HEK293T (cell line): ENCODE data around the gene DMD.

Experiments
- ARNT ChIP-seq: fragments of 450-650 bp; IDR thresholded peaks from 2 replicates; pipeline ENCODE4 v1.6.1; 2017; ENCODE audit warnings: mild to moderate bottlenecking
- BHLHE40 ChIP-seq: fragments of 450-650 bp; IDR thresholded peaks from 2 replicates; pipeline ENCODE4 v1.6.1; 2016; ENCODE audit warnings: mild to moderate bottlenecking, moderate library complexity, borderline replicate concordance
- FOXA1 ChIP-seq: fragments of 450-650 bp; IDR thresholded peaks from 2 replicates; pipeline ENCODE4 v1.6.1; 2016; ENCODE audit warnings: mild to moderate bottlenecking
- FOXM1 ChIP-seq: fragments of 450-650 bp; IDR thresholded peaks from 2 replicates; pipeline ENCODE4 v1.6.1; 2017; ENCODE audit warnings: mild to moderate bottlenecking, borderline replicate concordance
- SP1 ChIP-seq: fragments of 450-650 bp; IDR thresholded peaks from 2 replicates; pipeline ENCODE4 v1.6.1; 2017
- SUZ12 ChIP-seq: fragments of 450-650 bp; IDR thresholded peaks from 2 replicates; pipeline ENCODE4 v1.6.1; 2016; ENCODE audit warnings: mild to moderate bottlenecking
- TF ChIP-seq, protein P1 (sequence below): fragments of 450-650 bp; IDR thresholded peaks from 2 replicates; pipeline ENCODE4 v1.6.1; 2016

- TF ChIP-seq SUZ12 = no peak
- TF ChIP-seq ARNT = no peak
- no peak for TF ChIP-seq FOXA1
- no peak for TF ChIP-seq FOXM1
- TF ChIP-seq, protein P1, sequence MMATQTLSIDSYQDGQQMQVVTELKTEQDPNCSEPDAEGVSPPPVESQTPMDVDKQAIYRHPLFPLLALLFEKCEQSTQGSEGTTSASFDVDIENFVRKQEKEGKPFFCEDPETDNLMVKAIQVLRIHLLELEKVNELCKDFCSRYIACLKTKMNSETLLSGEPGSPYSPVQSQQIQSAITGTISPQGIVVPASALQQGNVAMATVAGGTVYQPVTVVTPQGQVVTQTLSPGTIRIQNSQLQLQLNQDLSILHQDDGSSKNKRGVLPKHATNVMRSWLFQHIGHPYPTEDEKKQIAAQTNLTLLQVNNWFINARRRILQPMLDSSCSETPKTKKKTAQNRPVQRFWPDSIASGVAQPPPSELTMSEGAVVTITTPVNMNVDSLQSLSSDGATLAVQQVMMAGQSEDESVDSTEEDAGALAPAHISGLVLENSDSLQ = no peak
- no peak for TF ChIP-seq SP1
- TF ChIP-seq BHLHE40 = no peak
Observed at GRCh38 chrX:31294475-31294874, 1916.9 kb downstream of the DMD start.
